GM12892 (cell line): ENCODE measurements around the gene LEAP2.

Source experiments
- DNase-seq: peaks from one replicate; pipeline ENCODE4 v3.0.0; 2011; ENCODE audit not compliant: insufficient read length
- FAIRE-seq: peaks from 2 replicates; lab custom pipeline; 2011; peaks lifted over from hg19 to GRCh38; lab: Jason Lieb, UNC
- POLR2A ChIP-seq: IDR thresholded peaks from 2 replicates; pipeline ENCODE4 v1.6.1; 2011; ENCODE audit warnings: low read depth, low read length, control low read depth
- POLR2AphosphoS5 ChIP-seq: IDR thresholded peaks from 2 replicates; pipeline ENCODE4 v1.6.1; 2011; ENCODE audit warnings: low read depth, low read length, control low read depth
- TAF1 ChIP-seq: IDR thresholded peaks from 2 replicates; pipeline ENCODE4 v1.6.1; 2011; ENCODE audit warnings: low read depth, mild to moderate bottlenecking, control low read depth, low read length, borderline replicate concordance

Gene LEAP2

GRCh38 chr5:132831095-132831860 lies 42.2 kb upstream of the LEAP2 start:
- TF ChIP-seq POLR2AphosphoS5 (no peak), TAF1 (no peak), POLR2A (no peak)
- FAIRE-seq = no peak
- DNase-seq = no peak

GRCh38 chr5:132832612-132833011 lies 40.9 kb upstream of the LEAP2 start:
- FAIRE-seq = no peak
- no peak for DNase-seq
- TF ChIP-seq POLR2A (no peak), POLR2AphosphoS5 (no peak), TAF1 (no peak)

- no peak for TF ChIP-seq TAF1
- no peak for TF ChIP-seq POLR2A
- no peak for TF ChIP-seq POLR2AphosphoS5
- no peak for DNase-seq
- FAIRE-seq = no peak
Measured at GRCh38 chr5:132834057-132834456, 39.4 kb upstream of the LEAP2 start.

- TF ChIP-seq POLR2AphosphoS5 (no peak), POLR2A (no peak), TAF1 (no peak)
- no peak for FAIRE-seq
Measured at GRCh38 chr5:132836852-132837251, 36.6 kb upstream of the LEAP2 start.

GRCh38 chr5:132837868-132838267 lies 35.6 kb upstream of the LEAP2 start:
- no peak for TF ChIP-seq TAF1
- TF ChIP-seq POLR2A = no peak
- TF ChIP-seq POLR2AphosphoS5 = no peak
- DNase-seq (no peak), FAIRE-seq (no peak)

More at GRCh38 chr5:132836852-132837251, 36.6 kb upstream of the LEAP2 start:
- no peak for DNase-seq

GRCh38 chr5:132838516-132839282 lies 34.8 kb upstream of the LEAP2 start:
- no peak for TF ChIP-seq POLR2A
- TF ChIP-seq TAF1 = no peak
- no peak for TF ChIP-seq POLR2AphosphoS5
- FAIRE-seq (no peak), DNase-seq (no peak)

- TF ChIP-seq POLR2A (no peak), TAF1 (no peak), POLR2AphosphoS5 (no peak)
- no peak for FAIRE-seq
- DNase-seq = no peak
Measured at GRCh38 chr5:132839426-132840301, 33.8 kb upstream of the LEAP2 start.

- TF ChIP-seq POLR2A (no peak), POLR2AphosphoS5 (no peak), TAF1 (no peak)
- FAIRE-seq (no peak), DNase-seq (no peak)
Measured at GRCh38 chr5:132840313-132840712, 33.2 kb upstream of the LEAP2 start.

- TF ChIP-seq POLR2A (no peak), POLR2AphosphoS5 (no peak), TAF1 (no peak)
- FAIRE-seq = no peak
- DNase-seq = no peak
Measured at GRCh38 chr5:132840896-132841295, 32.6 kb upstream of the LEAP2 start.

- no peak for FAIRE-seq
Measured at GRCh38 chr5:132841305-132841704, 32.2 kb upstream of the LEAP2 start.

GRCh38 chr5:132848270-132848669 lies 25.2 kb upstream of the LEAP2 start:
- DNase-seq (no peak), FAIRE-seq (no peak)
- no peak for TF ChIP-seq POLR2AphosphoS5
- no peak for TF ChIP-seq TAF1
- no peak for TF ChIP-seq POLR2A

More at GRCh38 chr5:132841305-132841704, 32.2 kb upstream of the LEAP2 start:
- no peak for DNase-seq
- TF ChIP-seq POLR2A (no peak), POLR2AphosphoS5 (no peak), TAF1 (no peak)
